Osteocyte (in vitro differentiated cells): Measurements from ENCODE around the gene PEX11G. TPM values are rescaled to one million over a fixed set of nuclear protein-coding genes. Genes with fewer than 3 reads are reported as not detected.
A peak's percentile ranks its signal among the peaks of the same experiment; 100 is the strongest.

Source experiments
- DNase-seq: peaks from one replicate; pipeline ENCODE4 v3.0.0; 2021; ENCODE audit warnings: mixed read lengths; ENCODE audit not compliant: unreplicated experiment; ENCODE audit errors: extremely low spot score
- H3K27ac Mint-ChIP-seq: one replicate; pipeline ENCODE4 v1.8.0; 2021; ENCODE audit warnings: mild to moderate bottlenecking, mixed read lengths; ENCODE audit not compliant: unreplicated experiment
- H3K27me3 Mint-ChIP-seq: one replicate; pipeline ENCODE4 v1.8.0; 2021; ENCODE audit warnings: mixed read lengths; ENCODE audit not compliant: unreplicated experiment
- H3K36me3 Mint-ChIP-seq: one replicate; pipeline ENCODE4 v1.8.0; 2021; ENCODE audit warnings: mixed read lengths; ENCODE audit not compliant: unreplicated experiment
- H3K4me1 Mint-ChIP-seq: one replicate; pipeline ENCODE4 v1.8.0; 2021; ENCODE audit warnings: mixed read lengths; ENCODE audit not compliant: unreplicated experiment
- H3K4me3 Mint-ChIP-seq: one replicate; pipeline ENCODE4 v1.8.0; 2021; ENCODE audit warnings: mild to moderate bottlenecking, moderate library complexity, mixed read lengths; ENCODE audit not compliant: unreplicated experiment
- H3K9me3 Mint-ChIP-seq: one replicate; pipeline ENCODE4 v1.8.0; 2021; ENCODE audit warnings: mixed read lengths; ENCODE audit not compliant: unreplicated experiment
- total RNA-seq: library from RNA; stranded (reverse); gene quantifications from 2 replicates; pipeline ENCODE4 v1.2.1, GENCODE V29; 2021
- TF ChIP-seq, protein P1 (sequence below): fragments of 200-600 bp; sonication (generic); IDR thresholded peaks from 2 replicates; pipeline ENCODE4 v1.5.0; 2021; ENCODE audit warnings: antibody characterized with exemption, mild to moderate bottlenecking, moderate library complexity

Gene PEX11G
- total RNA-seq, 1 donor from 2014 or later: 2.1 TPM

DNA sequence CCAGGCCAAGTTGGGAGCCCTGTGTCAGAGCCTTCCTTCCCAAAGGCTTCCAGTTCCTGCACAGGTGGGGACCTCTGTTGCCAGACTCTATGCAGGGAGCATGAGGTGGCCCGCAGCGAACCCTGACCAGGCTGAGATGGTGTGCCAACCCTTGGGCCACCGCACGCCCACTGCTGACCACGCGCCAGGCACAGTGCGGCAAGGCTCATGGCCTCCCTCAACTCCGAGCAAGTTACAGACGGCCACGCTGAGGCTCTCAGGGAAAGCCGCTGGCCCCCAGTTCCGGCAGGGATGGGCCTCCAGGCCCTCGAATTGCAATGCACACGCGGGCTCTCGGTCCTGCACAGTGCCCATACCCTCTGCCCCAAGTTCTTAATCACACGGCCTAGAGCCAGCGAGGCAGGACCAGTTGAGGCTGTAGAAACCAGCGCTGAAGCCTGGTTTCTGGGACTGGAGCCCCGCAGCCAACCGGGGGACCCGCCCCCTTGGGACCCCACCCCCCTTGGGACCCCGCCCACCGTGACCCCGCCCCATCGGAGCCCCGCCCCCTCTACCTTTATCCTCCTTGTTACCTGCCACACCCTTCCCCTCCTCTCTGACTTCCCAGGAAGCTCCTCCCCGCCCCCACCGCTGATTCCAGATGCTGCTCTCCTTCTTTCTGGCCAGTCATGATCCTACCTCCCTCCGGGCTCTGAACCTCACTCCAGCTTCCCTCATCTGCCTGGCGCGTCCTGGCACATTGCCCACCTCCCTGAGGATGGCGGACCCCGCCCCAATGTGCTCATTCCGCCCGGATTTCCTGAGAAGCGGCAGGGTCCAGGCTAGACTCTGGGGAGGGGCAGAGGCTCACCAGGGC is 6.0 kb downstream of the PEX11G start:
- Mint-ChIP-seq H3K27ac (peak overlapping the region; percentile 32), H3K4me1 (peaks cover 27% of the 10 kb centered on the region), H3K9me3 (no peaks in the 10 kb centered on the region), H3K27me3 (no peaks in the 10 kb centered on the region), H3K36me3 (no peaks in the 10 kb centered on the region), H3K4me3 (no peak overlapping the region)
- TF ChIP-seq, protein P1, sequence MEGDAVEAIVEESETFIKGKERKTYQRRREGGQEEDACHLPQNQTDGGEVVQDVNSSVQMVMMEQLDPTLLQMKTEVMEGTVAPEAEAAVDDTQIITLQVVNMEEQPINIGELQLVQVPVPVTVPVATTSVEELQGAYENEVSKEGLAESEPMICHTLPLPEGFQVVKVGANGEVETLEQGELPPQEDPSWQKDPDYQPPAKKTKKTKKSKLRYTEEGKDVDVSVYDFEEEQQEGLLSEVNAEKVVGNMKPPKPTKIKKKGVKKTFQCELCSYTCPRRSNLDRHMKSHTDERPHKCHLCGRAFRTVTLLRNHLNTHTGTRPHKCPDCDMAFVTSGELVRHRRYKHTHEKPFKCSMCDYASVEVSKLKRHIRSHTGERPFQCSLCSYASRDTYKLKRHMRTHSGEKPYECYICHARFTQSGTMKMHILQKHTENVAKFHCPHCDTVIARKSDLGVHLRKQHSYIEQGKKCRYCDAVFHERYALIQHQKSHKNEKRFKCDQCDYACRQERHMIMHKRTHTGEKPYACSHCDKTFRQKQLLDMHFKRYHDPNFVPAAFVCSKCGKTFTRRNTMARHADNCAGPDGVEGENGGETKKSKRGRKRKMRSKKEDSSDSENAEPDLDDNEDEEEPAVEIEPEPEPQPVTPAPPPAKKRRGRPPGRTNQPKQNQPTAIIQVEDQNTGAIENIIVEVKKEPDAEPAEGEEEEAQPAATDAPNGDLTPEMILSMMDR: no peak
- no peak for DNase-seq

DNA sequence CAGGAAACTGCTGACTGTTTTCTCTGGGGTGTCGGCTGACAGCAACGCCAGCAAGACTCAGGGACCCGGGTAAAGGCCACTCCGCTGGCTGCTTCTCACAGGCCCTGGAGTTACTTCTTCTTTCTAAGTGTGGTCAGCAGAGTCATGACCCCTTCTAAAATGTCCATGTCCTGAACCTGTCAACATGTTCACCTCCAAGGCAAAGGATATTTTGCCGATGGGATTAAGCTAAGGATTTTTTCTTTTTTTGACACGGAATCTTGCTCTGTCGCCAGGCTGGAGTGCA is 7.9 kb downstream of the PEX11G start:
- no peaks in the 10 kb centered on the region for H3K36me3 Mint-ChIP-seq
- H3K27me3 Mint-ChIP-seq: no peaks in the 10 kb centered on the region
- no peak for DNase-seq
- H3K4me3 Mint-ChIP-seq: no peak overlapping the region
- H3K9me3 Mint-ChIP-seq: no peaks in the 10 kb centered on the region
- peaks cover 27% of the 10 kb centered on the region for H3K4me1 Mint-ChIP-seq
- peak overlapping the region; percentile 62 for H3K27ac Mint-ChIP-seq
- TF ChIP-seq, protein P1: no peak

DNA sequence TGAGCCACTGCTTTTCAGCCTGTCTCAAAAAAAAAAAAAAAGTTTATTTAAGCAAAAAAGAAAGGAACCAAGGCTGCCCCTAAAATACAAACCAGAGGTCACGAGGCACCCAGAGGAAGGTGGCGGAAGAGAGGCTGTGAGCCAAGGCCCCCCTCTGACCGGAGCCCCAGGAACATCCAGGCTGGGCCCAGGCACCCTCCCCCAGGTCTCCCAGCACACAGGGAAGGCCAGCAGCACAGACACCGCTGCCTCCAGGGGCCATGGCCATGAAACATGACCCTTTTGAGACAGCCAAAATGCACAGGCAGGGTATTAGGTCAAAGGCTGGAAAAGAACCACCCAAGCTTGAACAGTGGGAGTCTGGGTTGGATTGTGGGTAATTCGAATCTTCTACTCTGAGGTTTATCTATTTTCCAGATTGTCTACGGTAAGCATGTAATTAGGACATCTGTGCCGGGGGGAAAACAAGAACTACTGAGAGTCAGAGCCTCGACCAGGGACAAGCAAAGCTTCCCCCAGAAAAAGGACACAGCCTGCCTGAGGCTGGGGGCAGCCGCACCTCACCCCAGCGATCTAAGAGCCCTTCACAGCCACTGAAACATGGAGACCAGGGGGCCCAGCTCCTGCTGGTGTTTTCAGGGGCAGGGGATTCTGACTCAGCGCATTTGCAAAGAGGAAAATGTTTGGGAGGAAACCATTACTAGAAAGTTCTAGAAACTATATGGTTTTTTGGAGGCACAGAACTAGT is 8.4 kb downstream of the PEX11G start:
- no peak overlapping the region for H3K4me3 Mint-ChIP-seq
- DNase-seq: no peak
- H3K27ac Mint-ChIP-seq: peak overlapping the region; percentile 62
- TF ChIP-seq, protein P1: no peak
- H3K36me3 Mint-ChIP-seq: no peaks in the 10 kb centered on the region
- H3K9me3 Mint-ChIP-seq: no peaks in the 10 kb centered on the region
- H3K27me3 Mint-ChIP-seq: no peaks in the 10 kb centered on the region
- peaks cover 27% of the 10 kb centered on the region for H3K4me1 Mint-ChIP-seq

DNA sequence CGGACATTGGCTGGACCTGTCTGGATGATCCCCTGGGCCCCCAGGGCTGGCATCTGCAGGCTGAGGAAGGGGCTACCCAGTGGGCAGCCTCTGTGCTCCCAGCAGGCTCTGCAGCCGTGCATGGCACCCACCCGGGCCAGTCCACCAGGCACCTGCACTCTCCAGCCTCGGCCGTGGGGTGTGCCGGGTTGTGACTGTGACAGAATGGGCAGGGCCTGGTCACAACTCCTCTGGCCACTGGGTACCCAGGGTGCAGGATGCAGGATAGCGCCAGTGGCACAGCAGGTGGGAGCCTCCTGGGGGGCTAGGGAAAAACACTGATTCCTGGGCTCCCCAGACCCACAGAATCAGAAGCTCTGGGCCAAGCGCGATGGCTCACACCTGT is 10.0 kb downstream of the PEX11G start:
- Mint-ChIP-seq H3K4me1 (peaks cover 27% of the 10 kb centered on the region), H3K36me3 (no peaks in the 10 kb centered on the region), H3K4me3 (no peak overlapping the region), H3K27me3 (no peaks in the 10 kb centered on the region), H3K27ac (no peak overlapping the region), H3K9me3 (no peaks in the 10 kb centered on the region)
- DNase-seq: no peak
- TF ChIP-seq, protein P1: no peak

DNA sequence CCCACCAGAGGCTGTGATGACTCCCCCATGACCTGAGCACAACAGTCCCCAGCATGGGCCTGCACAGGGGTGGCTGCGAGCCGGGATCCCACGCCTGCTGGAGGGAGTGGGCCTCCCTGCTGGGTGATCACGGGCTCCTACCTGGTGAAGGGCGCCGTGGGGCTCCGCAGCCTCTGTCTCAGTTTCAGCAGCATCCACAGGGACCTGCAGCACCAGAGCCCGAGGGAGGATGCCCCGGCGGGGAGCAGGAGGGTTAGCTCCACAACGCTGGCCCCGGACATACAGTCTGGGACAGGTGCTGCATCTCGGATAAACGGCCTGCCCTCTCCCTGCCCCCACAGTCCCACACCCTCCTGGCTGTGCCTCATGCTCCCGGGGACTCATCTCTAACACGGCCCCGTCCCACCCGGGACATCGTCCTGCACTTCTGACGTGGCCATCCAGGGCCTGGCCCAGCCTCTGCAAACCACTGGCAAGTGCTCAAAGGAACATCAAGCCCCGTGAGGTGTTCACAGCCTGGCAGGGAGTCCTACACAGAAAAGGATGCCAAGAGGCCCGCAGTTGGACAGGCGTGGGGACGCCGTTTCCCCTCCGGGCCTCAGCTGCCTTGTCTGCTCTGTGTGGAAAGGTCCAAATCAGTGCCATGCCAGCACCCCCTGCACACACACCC is 10.5 kb downstream of the PEX11G start:
- Mint-ChIP-seq H3K9me3 (no peaks in the 10 kb centered on the region), H3K4me3 (no peak overlapping the region), H3K36me3 (no peaks in the 10 kb centered on the region), H3K27me3 (no peaks in the 10 kb centered on the region), H3K4me1 (peaks cover 25% of the 10 kb centered on the region), H3K27ac (no peak overlapping the region)
- TF ChIP-seq, protein P1: no peak
- no peak for DNase-seq
